OCI-LY3 (cell line): ENCODE measurements around the gene TXK.

Experiments
- CTCF ChIP-seq: fragments of 200-600, 300-600 bp; sonication (generic); IDR thresholded peaks from 2 replicates; pipeline ENCODE4 v1.5.1; 2014; ENCODE audit warnings: antibody characterized with exemption, low read length, low read depth
- EZH2phosphoT487 ChIP-seq: fragments of 200-600 bp; shearing (Covaris generic); IDR thresholded peaks from 2 replicates; pipeline ENCODE4 v1.6.1; 2018; ENCODE audit warnings: antibody characterized with exemption, mixed run types, low read depth

DNA sequence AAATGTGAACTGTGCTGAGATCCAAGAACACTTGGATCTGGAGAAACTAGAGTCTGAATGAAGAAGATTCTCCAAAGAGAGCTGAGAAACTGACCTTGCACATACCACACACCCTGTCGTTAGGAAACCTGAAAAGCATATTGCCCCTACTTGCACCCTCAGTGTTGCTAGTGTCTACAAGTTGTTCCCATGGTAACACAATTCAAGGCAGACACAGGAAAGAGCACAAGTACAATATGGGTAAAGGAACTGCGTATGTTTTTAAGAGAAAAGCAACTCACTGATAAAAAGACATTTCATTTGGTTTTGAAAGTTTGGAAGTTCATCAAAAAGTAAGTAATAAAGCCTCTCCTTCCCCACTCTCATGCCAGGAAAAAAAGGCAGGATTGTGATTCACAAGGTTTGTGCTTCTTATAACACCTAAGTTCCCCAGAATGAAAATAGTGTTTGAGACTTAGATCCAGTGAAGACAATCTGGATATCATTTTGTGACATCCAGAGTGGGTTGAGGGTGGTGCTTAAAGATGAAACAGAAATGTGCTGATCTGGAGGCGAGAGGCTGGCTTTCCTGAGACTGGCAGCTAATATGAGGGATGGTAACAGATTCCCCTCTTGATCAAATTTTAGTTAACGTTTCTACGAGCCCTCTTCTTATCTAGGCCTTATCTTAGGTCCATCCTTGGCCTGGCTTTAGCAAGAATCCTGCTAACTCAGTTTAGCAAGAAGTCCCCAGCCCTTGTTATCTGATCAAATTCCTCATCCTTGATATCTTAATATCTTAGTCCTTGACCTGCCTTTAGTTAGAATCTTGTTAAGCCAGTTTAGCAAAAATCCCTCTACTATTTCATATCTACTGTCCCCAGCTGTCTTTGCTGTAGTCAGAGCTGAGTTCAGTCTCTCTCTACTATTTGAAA, 75.2 kb downstream of the TXK start:
- TF ChIP-seq CTCF (no peak), EZH2phosphoT487 (no peak)
